HepG2 (cell line): ENCODE data around the gene OR51A7. TPM values are rescaled to one million over a fixed set of nuclear protein-coding genes. Genes with fewer than 3 reads are reported as not detected.

Source experiments
- ATAC-seq: fragments of 200-7000 bp; cut with Tn5 transposase; 3 replicates; pipeline ENCODE4 v1.9.1; 2020; ENCODE audit warnings: mild to moderate bottlenecking, moderate library complexity
- BruUV-seq: library from RNA; stranded (reverse); fragments of 400-500 nt; replicated peaks from 2 replicates; lab custom pipeline; 2021; lab: Mats Ljungman, UMichigan
- CTCF ChIA-PET: fragments of 300-600 bp; formaldehyde crosslinking; extraction: SDS; loops from one replicate; lab custom pipeline; 2021; ENCODE audit warnings: low total read pairs, inconsistent platforms, low intra/inter-chr PET ratio; lab: Yijun Ruan, JAX
- POLR2A ChIA-PET: fragments of 350-600 bp; sonication (Branson Sonifier 250); formaldehyde crosslinking; loops from one replicate; lab custom pipeline; 2020; ENCODE audit warnings: antibody characterized with exemption, inconsistent platforms; lab: Yijun Ruan, JAX
- DNase-seq: peaks from one replicate; pipeline ENCODE4 v3.0.0-alpha.2; 2015; ENCODE audit warnings: low spot score
- FAIRE-seq: peaks from 3 replicates; lab custom pipeline; 2011; peaks lifted over from hg19 to GRCh38; lab: Jason Lieb, UNC
- H2AFZ ChIP-seq: one replicate; pipeline ENCODE4 v1.6.1; 2011; ENCODE audit warnings: low read length, inconsistent platforms
- H3K27ac ChIP-seq: fragments of 300-600 bp; 3 replicates; pipeline ENCODE4 v1.8.0; 2011; ENCODE audit warnings: mixed run types, mild to moderate bottlenecking, mixed read lengths, low read length, inconsistent platforms; ENCODE audit not compliant: insufficient read depth; ENCODE audit errors: extremely low read length
- H3K27me3 ChIP-seq, 2 experiments: fragments of 200-600 bp in 1 of 2; 2 replicates in 1 of 2; 3 replicates in 1 of 2; pipeline versions ENCODE4 v1.6.0 to v1.8.0; 2011; ENCODE audit warnings: low read length in 2 of 2, mild to moderate bottlenecking in 2 of 2, moderate library complexity in 2 of 2, inconsistent platforms in 1 of 2; ENCODE audit not compliant: insufficient read depth in 2 of 2, control insufficient read depth in 1 of 2
- H3K36me3 ChIP-seq, 2 experiments: fragments of 200-600 bp in 1 of 2; replicated peaks in 1 of 2; 2 replicates in 1 of 2; 3 replicates in 1 of 2; pipeline versions ENCODE4 v1.5.1 to v1.8.0; 2011; ENCODE audit warnings: low read length in 2 of 2, inconsistent platforms in 1 of 2; ENCODE audit not compliant: insufficient read depth in 2 of 2, control insufficient read depth in 1 of 2
- H3K4me1 ChIP-seq: 2 replicates; pipeline ENCODE4 v1.5.1; 2012; ENCODE audit warnings: low read length, inconsistent platforms; ENCODE audit not compliant: insufficient read depth
- H3K4me2 ChIP-seq: 2 replicates; pipeline ENCODE4 v1.6.0; 2011; ENCODE audit warnings: low read depth, low read length, inconsistent platforms
- H3K4me3 ChIP-seq, 3 experiments: fragments of 200-600 bp in 1 of 3; sonication (generic), shearing (Covaris generic) in 1 of 3; replicated peaks in 1 of 3; 2 replicates each; pipeline ENCODE4 v1.5.1; 2011 to 2016; ENCODE audit warnings: low read length in 3 of 3, inconsistent platforms in 2 of 3, low read depth in 2 of 3, mild to moderate bottlenecking in 2 of 3, control low read depth in 1 of 3, mixed read lengths in 1 of 3; ENCODE audit not compliant: insufficient read depth in 1 of 3
- H3K79me2 ChIP-seq: one replicate; pipeline ENCODE4 v1.6.1; 2011; ENCODE audit warnings: low read length, inconsistent platforms; ENCODE audit not compliant: insufficient read depth
- H3K9ac ChIP-seq: 2 replicates; pipeline ENCODE4 v1.6.0; 2011; ENCODE audit warnings: mild to moderate bottlenecking, low read depth, low read length, inconsistent platforms; ENCODE audit not compliant: insufficient read depth
- H3K9me3 ChIP-seq: 2 replicates; pipeline ENCODE4 v1.5.1; 2012; ENCODE audit warnings: mild to moderate bottlenecking, low read length
- H4K20me1 ChIP-seq: 2 replicates; pipeline ENCODE4 v1.6.0; 2011; ENCODE audit warnings: inconsistent platforms, mild to moderate bottlenecking, low read length, moderate library complexity; ENCODE audit not compliant: insufficient read depth
- ATM ChIP-seq: fragments of 450-650 bp; IDR thresholded peaks from 2 replicates; pipeline ENCODE4 v1.7.1; 2017; ENCODE audit warnings: mild to moderate bottlenecking, borderline replicate concordance
- CENPBD1 ChIP-seq: sonication (generic); formaldehyde crosslinking; IDR thresholded peaks from 2 replicates; pipeline ENCODE4 v1.8.0; 2022; ENCODE audit warnings: missing genetic modification reagents, low read depth, mild to moderate bottlenecking, borderline replicate concordance
- E2F1 ChIP-seq: sonication (generic); formaldehyde crosslinking; IDR thresholded peaks from 2 replicates; pipeline ENCODE4 v1.5.0; 2020; ENCODE audit warnings: missing genetic modification reagents
- FOXK1 ChIP-seq: sonication (generic); formaldehyde crosslinking; IDR thresholded peaks from 2 replicates; pipeline ENCODE4 v1.4.0; 2020; ENCODE audit warnings: low read depth, missing genetic modification reagents, borderline replicate concordance
- KDM3A ChIP-seq: IDR thresholded peaks from 2 replicates; pipeline ENCODE4 v1.6.1; 2018; ENCODE audit warnings: low read depth, missing compliant biosample characterization
- KDM6A ChIP-seq: IDR thresholded peaks from 2 replicates; pipeline ENCODE4 v1.6.1; 2016; ENCODE audit warnings: low read depth
- MNT ChIP-seq: fragments of 450-650 bp; IDR thresholded peaks from 2 replicates; pipeline ENCODE4 v1.6.1; 2016
- RELA ChIP-seq: sonication (generic); formaldehyde crosslinking; IDR thresholded peaks from 2 replicates; pipeline ENCODE4 v1.4.0; 2020; ENCODE audit warnings: missing genetic modification reagents
- SOX6 ChIP-seq, 2 experiments: fragments of 450-650 bp in 1 of 2; sonication (generic) in 1 of 2; formaldehyde crosslinking in 1 of 2; IDR thresholded peaks; 2 replicates each; pipeline versions ENCODE4 v1.4.0 to v1.6.1; 2017 to 2020; ENCODE audit warnings: antibody characterized with exemption in 1 of 2, mild to moderate bottlenecking in 1 of 2, missing genetic modification reagents in 1 of 2
- THYN1 ChIP-seq: sonication (generic); formaldehyde crosslinking; IDR thresholded peaks from 2 replicates; pipeline ENCODE4 v1.8.1; 2023; ENCODE audit warnings: low read depth, mild to moderate bottlenecking, moderate library complexity, missing genetic modification reagents, borderline replicate concordance
- ZBTB43 ChIP-seq: sonication (generic); formaldehyde crosslinking; conservative IDR thresholded peaks from 2 replicates; pipeline ENCODE4 v1.4.0; 2020; ENCODE audit warnings: missing genetic modification reagents
- ZFX ChIP-seq: sonication (generic); formaldehyde crosslinking; IDR thresholded peaks from 2 replicates; pipeline ENCODE4 v1.4.0; 2020; ENCODE audit warnings: mild to moderate bottlenecking, low read depth, missing genetic modification reagents, moderate library complexity
- ZNF317 ChIP-seq: sonication (generic); formaldehyde crosslinking; IDR thresholded peaks from 2 replicates; pipeline ENCODE4 v1.5.0; 2020; ENCODE audit warnings: mild to moderate bottlenecking, missing genetic modification reagents
- ZNF766 ChIP-seq: sonication (generic); formaldehyde crosslinking; IDR thresholded peaks from 2 replicates; pipeline ENCODE4 v1.5.0; 2020; ENCODE audit warnings: missing genetic modification reagents, borderline replicate concordance
- ZNF883 ChIP-seq: sonication (generic); formaldehyde crosslinking; IDR thresholded peaks from 2 replicates; pipeline ENCODE4 v1.5.1; 2020; ENCODE audit warnings: mild to moderate bottlenecking, missing genetic modification reagents; ENCODE audit errors: not compliant biosample characterization
- ZSCAN25 ChIP-seq: sonication (generic); formaldehyde crosslinking; IDR thresholded peaks from 2 replicates; pipeline ENCODE4 v1.8.0; 2022; ENCODE audit warnings: mild to moderate bottlenecking, missing genetic modification reagents
- WGBS: methylation state at CpG from one replicate; pipeline ENCODE4 v1.1.6; 2017; ENCODE audit warnings: low lambda C conversion rate; 5-methylcytosine and 5-hydroxymethylcytosine counted together
- in situ Hi-C: cut with HindIII; loops from 2 replicates; pipeline ENCODE4 v1.10.0; 2017; ENCODE audit warnings: low pct_unique_long_range_greater_than_20kb; ENCODE audit not compliant: extremely low pct_ligation_motif_present
- intact Hi-C: fragments of 100-400 bp; cut with micrococcal nuclease; formaldehyde crosslinking; loops from one replicate; pipeline ENCODE4 v1.10.0; 2022; ENCODE audit not compliant: unreplicated experiment
- polyA plus RNA-seq, 8 experiments: library from polyadenylated mRNA; depleted of rRNA in 3 of 8; stranded (reverse) in 7 of 8; unstranded in 1 of 8; fragments of >200 nt; fragmentation: Illumina TruSeq in 4 of 8; extraction: Trizol in 4 of 8; gene quantifications; 2 replicates each; pipeline versions ENCODE4 v1.2.1 to v1.2.3, GENCODE V29; 2011 to 2016; ENCODE audit warnings: low read depth in 4 of 8, missing spikeins in 1 of 8, mixed read lengths in 1 of 8; ENCODE audit not compliant: insufficient read depth in 1 of 8
- total RNA-seq, 5 experiments: library from RNA; depleted of rRNA; stranded (reverse); fragments of >200 nt; fragmentation: Illumina TruSeq; extraction: Trizol; gene quantifications; 2 replicates each; pipeline ENCODE4 v1.2.3, GENCODE V29; 2016; ENCODE audit warnings: low read depth in 1 of 5
- TF ChIP-seq, protein P1 (sequence below): sonication (generic); formaldehyde crosslinking; IDR thresholded peaks from 2 replicates; pipeline ENCODE4 v1.4.0; 2020; ENCODE audit warnings: missing genetic modification reagents
- TF ChIP-seq, protein P2 (sequence below): IDR thresholded peaks from 2 replicates; pipeline ENCODE4 v1.6.1; 2016; ENCODE audit warnings: mild to moderate bottlenecking, missing biosample characterization, missing genetic modification reagents
- TF ChIP-seq, protein P3 (sequence below): sonication (generic); formaldehyde crosslinking; IDR thresholded peaks from 2 replicates; pipeline ENCODE4 v1.5.1; 2020; ENCODE audit warnings: mild to moderate bottlenecking, moderate library complexity, missing genetic modification reagents

OR51A7 gene
- total and polyA plus RNA-seq, 2 of the 13 experiments (the other 11 are each of a cell fraction or from before 2014, with no cell fraction given): not detected

GRCh38 chr11:4886186-4886585 lies 17.4 kb upstream of the OR51A7 start:
- no TSS peak for BruUV-seq
- in situ Hi-C loops: no loop called here
- intact Hi-C loops: no loop called here
- Histone ChIP-seq H3K27me3 (no peaks in the 10 kb centered on the region), H3K4me1 (no peaks in the 10 kb centered on the region), H2AFZ (no peak overlapping the region), H4K20me1 (no peaks in the 10 kb centered on the region), H3K9me3 (no peaks in the 10 kb centered on the region), H3K4me3 (no peak overlapping the region), H3K27ac (no peak overlapping the region), H3K9ac (no peak overlapping the region), H3K4me2 (no peak overlapping the region), H3K79me2 (no peaks in the 10 kb centered on the region), H3K36me3 (no peaks in the 10 kb centered on the region)
- no peak for DNase-seq
- CTCF ChIA-PET: no interaction called here
- TF ChIP-seq, protein P1, sequence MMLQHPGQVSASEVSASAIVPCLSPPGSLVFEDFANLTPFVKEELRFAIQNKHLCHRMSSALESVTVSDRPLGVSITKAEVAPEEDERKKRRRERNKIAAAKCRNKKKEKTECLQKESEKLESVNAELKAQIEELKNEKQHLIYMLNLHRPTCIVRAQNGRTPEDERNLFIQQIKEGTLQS (CRISPR knock-in tag): no peak
- TF ChIP-seq FOXK1 (no peak), MNT (no peak), ZSCAN25 (CRISPR knock-in tag) (no peak), KDM6A (no peak), CENPBD1 (CRISPR knock-in tag) (no peak), ZNF766 (CRISPR knock-in tag) (no peak), ATM (no peak), ZNF883 (CRISPR knock-in tag) (no peak), E2F1 (CRISPR knock-in tag) (no peak), THYN1 (CRISPR knock-in tag) (no peak), ZNF317 (CRISPR knock-in tag) (no peak), ZBTB43 (CRISPR knock-in tag) (no peak), RELA (CRISPR knock-in tag) (no peak), ZFX (CRISPR knock-in tag) (no peak), KDM3A (CRISPR knock-in tag) (no peak), SOX6 (IDR thresholded peaks at IDR 0.05) (no peak), SOX6 (CRISPR knock-in tag; IDR thresholded peaks at IDR 0.05) (no peak)
- TF ChIP-seq, protein P2, sequence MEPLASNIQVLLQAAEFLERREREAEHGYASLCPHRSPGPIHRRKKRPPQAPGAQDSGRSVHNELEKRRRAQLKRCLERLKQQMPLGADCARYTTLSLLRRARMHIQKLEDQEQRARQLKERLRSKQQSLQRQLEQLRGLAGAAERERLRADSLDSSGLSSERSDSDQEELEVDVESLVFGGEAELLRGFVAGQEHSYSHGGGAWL (CRISPR knock-in tag): no peak
- TF ChIP-seq, protein P3, sequence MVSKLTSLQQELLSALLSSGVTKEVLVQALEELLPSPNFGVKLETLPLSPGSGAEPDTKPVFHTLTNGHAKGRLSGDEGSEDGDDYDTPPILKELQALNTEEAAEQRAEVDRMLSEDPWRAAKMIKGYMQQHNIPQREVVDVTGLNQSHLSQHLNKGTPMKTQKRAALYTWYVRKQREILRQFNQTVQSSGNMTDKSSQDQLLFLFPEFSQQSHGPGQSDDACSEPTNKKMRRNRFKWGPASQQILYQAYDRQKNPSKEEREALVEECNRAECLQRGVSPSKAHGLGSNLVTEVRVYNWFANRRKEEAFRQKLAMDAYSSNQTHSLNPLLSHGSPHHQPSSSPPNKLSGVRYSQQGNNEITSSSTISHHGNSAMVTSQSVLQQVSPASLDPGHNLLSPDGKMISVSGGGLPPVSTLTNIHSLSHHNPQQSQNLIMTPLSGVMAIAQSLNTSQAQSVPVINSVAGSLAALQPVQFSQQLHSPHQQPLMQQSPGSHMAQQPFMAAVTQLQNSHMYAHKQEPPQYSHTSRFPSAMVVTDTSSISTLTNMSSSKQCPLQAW (CRISPR knock-in tag): no peak
- no peak for FAIRE-seq
- POLR2A ChIA-PET: no interaction called here
- ATAC-seq: no peak
- 46% methylated on average over 3 of the region's 3 CpGs for whole genome bisulfite sequencing
